ENCODE results near the gene UBE4B.
"Not testable (repeated sequence)": the region's sequence is repeated elsewhere in the genome, so short reads cannot be mapped to it uniquely, and the experiment has no call there.

The UBE4B gene

GRCh38 chr1:10032590-10033358 is at the start of gene UBE4B:
UBE4B (plus strand) TSS chr1:10032958; CDS start chr1:10033671, 713 bp downstream.
- DNase-seq: peak; percentile 100

GRCh38 chr1:9984253-9984652 is 48.5 kb upstream of the UBE4B start:
- no peak for DNase-seq

- peak; percentile 49 for DNase-seq
These were observed 47.8 kb upstream of the UBE4B start for GRCh38 chr1:9985001-9985400.

- DNase-seq: no peak
These were observed 43.0 kb upstream of the UBE4B start for GRCh38 chr1:9989773-9990172.

- DNase-seq: no peak
These were observed 41.8 kb upstream of the UBE4B start for GRCh38 chr1:9990944-9991343.

DNA sequence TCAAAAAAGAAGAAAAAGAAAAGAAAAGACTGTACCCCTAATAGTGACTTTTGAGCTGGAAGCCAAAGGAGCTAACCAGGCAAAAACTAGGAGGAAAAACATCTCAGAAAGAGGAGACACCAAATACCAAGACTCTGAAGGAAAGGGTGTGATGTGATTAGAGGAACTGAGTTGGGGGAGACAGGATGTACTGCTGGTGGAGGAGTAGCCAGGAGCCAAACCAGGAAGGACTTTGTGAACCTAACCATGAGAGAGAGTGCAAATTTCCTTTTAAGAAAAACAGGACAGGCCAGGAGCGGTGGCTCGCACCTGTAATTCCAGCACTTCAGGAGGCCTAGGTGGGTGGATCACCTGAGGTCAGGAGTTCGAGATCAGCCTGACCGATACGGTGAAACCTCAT is 39.8 kb upstream of the UBE4B start:
- no peak for DNase-seq

DNA sequence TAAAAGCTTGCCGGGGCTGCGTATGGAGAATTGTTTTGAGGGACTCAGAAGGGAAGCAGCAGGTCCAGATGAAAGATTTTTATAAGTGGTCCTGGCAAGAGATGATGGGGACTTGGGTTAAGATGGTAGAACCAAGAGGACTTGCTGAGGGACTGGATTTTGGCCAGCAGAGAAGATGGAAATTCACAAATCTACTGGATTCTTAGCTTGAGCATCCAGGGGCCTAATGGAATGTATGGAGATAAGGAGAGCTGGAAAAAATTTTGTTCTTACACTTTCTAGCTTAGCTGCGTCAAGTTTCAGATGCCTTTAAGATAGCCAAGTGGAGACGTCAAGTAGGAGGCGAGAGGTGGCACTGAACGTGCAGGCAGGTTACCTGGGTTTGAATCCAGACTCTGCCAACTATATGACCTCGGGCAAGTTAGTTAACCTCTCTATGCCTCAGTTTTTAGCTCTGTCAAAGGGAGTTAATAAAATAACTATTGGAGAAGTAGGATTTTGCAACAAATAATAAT is 39.1 kb upstream of the UBE4B start:
- no peak for DNase-seq

DNA sequence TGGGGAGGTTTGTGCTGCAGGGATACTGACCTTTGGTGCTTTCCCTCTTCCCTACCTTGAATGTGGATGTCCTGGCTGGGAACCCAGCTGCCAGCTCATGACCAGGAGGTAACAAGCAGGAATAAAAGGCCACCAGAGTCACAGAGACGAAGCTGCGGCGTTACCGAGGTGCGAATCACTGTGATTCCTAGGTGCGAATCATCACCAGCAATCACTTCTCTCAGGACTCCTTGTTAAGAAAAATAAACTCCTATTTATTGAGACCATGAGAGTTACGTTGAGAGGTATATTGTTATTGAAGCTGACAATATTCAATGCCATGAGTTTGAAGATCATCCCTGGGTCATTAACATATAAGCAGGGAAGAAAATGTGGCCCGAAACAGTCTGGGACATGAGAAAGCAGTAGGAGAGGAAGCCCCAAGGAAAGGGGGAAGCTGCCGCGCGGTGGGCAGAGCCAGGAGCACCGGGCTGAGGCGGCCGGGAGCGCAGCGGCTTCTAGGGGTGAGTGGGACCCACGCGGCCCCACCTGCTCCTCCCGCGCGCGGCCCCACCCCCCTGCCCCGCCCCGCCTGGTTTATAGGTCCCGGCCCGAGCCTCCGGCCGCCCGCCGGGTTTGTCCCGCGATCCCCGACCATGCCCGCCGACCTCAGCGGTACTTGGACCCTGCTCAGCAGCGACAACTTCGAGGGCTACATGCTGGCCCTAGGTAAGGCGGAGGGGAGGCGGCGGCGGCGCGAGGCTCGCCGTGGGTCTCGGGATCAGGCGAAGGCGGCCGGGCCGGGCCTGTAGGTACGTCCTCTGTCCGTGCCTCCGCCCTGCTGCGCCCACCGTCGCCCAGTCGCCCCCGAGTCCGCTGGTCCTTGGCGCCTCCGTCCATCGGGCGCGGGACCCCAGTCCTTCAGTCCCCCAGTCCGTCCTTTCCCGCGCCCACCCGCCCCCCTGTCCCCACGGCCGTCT is 35.9 kb upstream of the UBE4B start, which contains the start of gene RBP7:
RBP7 (plus strand) TSS at position 605 of the 959 bp plus-strand sequence; CDS start at position 636, 31 bp downstream.
- DNase-seq: peak; percentile 64

DNA sequence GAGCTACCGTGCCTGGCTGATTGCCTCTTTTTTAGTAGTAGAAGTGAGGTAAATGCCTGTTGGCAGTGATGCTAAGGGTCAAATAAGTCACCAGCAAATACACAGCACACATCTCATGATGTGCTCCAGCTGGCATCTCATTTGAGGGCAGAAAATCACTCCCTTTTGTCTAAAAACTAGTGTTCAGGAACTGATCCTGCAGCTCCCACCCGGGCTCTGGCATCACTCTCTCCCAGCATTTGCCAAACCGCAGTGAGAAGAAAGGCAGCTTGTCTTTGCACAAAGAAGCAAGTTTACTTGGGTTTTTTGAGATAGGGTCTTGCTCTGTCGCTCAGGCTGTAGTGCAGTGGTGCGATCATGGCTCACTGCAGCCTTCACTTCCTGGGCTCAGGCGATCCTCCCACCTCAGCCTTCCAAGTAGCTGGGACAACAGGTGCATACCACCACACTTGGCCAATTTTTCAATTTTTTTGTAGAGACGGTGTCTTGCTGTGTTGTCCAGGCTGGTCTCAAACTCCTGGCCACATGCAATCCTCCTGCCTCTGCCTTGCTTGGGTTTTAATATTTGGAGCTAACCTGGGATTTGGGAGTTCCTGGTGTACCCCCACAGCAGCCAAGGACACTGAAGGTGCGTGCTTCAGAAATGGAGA is 31.6 kb upstream of the UBE4B start:
- no peak for DNase-seq

GRCh38 chr1:10005248-10005647 is 27.5 kb upstream of the UBE4B start:
- not testable (repeated sequence) for DNase-seq

- no peak for DNase-seq
These were observed 25.6 kb upstream of the UBE4B start for GRCh38 chr1:10007169-10007568.

DNA sequence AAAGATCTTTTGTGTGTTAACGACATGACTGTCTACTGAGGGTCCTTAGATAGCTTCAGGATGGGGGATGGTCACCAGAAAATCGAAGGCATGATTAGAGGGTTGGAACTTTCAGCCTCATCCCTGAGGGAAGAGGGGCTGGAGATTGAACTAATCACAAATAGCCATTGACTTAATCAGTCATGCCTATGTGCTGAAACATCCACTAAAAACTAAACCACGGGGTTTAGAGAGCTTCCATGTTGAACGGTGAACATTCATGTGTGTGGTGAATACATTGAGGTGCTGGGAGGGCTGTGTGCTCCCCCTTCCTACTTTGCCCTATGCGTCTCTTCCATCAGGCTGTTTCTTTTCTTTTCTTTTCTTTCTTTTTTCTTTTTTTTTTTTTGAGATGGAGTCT is 18.7 kb upstream of the UBE4B start:
- DNase-seq: no peak

- no peak for DNase-seq
These were observed 13.2 kb upstream of the UBE4B start for GRCh38 chr1:10019561-10019960.

DNA sequence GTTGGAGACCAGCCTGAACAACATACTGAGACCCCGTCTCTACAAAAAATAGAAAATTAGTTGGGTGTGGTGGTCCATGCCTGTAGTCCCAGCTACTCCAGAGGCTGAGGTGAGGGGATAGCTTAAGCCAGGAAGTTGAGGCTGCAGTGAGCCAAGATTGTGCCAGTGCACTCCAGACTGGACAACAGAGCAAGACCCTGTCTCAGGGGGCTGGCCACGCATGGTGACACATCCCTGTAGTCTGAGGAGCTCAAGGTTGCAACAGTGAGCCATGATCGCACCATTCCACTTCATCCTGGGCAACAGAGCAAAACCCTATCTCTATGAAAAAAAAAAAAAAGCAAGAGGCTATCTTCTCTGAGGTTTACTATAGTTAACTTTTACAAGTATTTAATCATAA is 12.7 kb upstream of the UBE4B start:
- DNase-seq: no peak

GRCh38 chr1:10020678-10021077 is 12.1 kb upstream of the UBE4B start:
- not testable (repeated sequence) for DNase-seq

- DNase-seq: not testable (repeated sequence)
These were observed 10.8 kb upstream of the UBE4B start for GRCh38 chr1:10021992-10022391.

DNA sequence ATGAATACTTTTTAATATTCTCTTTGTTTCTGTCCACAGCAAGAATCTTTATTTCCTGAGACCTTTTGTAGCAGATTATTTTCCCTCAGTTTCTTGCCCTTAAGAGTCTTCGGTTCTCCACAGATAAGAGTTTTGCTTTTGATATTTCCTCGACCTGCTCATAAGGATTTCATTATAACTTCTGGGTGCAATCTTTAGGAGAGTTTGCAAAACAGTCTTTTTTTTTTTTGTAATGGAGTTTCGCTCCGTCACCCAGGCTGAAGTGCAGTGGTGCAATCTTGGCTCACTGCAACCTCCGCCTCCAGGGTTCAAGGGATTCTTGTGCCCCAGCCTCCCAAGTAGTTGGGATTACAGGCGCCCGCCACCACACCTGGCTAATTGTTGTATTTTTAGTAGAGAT is 10.1 kb upstream of the UBE4B start:
- no peak for DNase-seq

- no peak for DNase-seq
These were observed 7.4 kb upstream of the UBE4B start for GRCh38 chr1:10025354-10025753.

DNA sequence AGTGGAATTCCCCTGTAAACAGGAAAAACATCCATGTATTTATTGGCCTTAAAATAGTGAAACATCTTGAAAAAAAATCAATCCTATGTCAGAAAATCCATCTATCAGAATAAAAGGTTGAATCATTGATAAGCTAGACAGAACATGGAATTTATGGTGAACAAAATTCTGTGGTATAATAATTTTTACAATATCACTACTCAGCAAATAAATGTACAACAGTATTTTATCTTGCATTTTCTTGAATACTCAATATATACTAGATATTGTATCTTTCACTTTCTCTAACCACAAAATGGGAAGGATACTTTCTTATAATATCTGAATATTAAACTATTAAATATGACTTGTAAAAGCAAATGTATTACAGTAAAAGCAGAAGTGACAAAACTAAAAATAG is 5.7 kb upstream of the UBE4B start:
- no peak for DNase-seq

- DNase-seq: not testable (repeated sequence)
These were observed 3.7 kb upstream of the UBE4B start for GRCh38 chr1:10028956-10029500.

GRCh38 chr1:10031461-10031860 is 1.3 kb upstream of the UBE4B start:
- no peak for DNase-seq

DNA sequence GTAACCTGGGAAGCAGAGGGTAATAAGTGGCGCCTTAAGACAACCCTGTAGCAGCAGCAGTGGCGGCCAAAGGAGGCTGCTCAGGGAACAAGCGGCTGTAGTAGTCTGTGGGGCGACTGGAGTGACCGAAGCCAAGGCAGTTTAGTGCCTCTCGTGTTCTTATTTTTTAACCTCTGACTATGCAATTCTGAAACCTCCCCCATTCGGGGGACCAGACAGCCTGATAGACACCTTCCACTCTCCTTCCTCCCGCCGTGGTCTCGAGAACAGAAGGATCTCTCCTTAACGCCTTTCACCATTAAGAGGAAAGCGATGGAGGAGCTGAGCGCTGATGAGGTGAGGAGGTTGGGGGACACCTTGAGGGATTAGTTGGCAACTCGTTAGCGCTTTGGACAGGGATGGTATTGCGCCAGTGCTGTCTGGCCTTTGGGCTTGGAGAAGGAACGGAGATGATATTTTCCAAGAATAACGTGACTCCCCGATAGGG is 644 bp downstream of the UBE4B start:
- peak; percentile 88 for DNase-seq

DNA sequence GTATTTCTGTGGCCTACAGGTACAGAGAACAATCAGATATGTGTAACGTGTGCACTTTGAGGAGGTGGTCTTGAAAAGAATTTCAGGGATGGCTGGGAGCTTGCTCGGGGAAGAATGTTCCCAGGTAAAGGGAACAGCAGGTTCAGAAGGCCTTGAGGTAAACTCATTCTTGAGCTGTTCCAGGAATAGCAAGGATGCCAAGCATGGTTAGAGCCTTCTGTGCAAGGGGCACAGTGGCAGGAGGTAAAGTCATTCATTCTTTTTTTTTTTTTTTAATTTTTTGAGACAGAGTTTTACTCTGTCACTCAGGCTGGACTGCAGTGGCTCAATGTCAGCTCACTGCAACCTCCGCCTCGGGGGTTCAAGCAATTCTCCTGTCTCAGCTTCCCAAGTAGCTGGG is 10.0 kb downstream of the UBE4B start:
- DNase-seq: no peak
